Stimulated activated CD4-positive, alpha-beta T cell treated with anti-CD3 and anti-CD28 coated beads, Interleukin-12 subunit alpha, Interleukin-12 subunit beta, amount 100 ng/mL, for 48 hours (primary cell): ENCODE results near the gene EIF2B1.
"Not testable (repeated sequence)": the region's sequence is repeated elsewhere in the genome, so short reads cannot be mapped to it uniquely, and the experiment has no call there.

Experiments
- DNase-seq, 3 donors: peaks; one replicate each; pipeline ENCODE4 v3.0.0-alpha.2; 2020; ENCODE audit warnings: low read depth in 2 of 3, low spot score in 1 of 3

The EIF2B1 gene

GRCh38 chr12:123621101-123621500 lies 12.4 kb downstream of the EIF2B1 start:
- DNase-seq: no peak

GRCh38 chr12:123617580-123617979 lies 15.9 kb downstream of the EIF2B1 start:
- DNase-seq: no peak

GRCh38 chr12:123617144-123617543 lies 16.3 kb downstream of the EIF2B1 start:
- no peak for DNase-seq

GRCh38 chr12:123614531-123614930 lies 19.0 kb downstream of the EIF2B1 start:
- no peak for DNase-seq

- no peak for DNase-seq
These were observed 19.4 kb downstream of the EIF2B1 start for GRCh38 chr12:123614110-123614509.

GRCh38 chr12:123608182-123608581 lies 25.3 kb downstream of the EIF2B1 start:
- no peak for DNase-seq

- DNase-seq: no peak
These were observed 25.7 kb downstream of the EIF2B1 start for GRCh38 chr12:123607756-123608155.

GRCh38 chr12:123603495-123603894 lies 30.0 kb downstream of the EIF2B1 start:
- not testable (repeated sequence) for DNase-seq

GRCh38 chr12:123602651-123603195 lies 30.8 kb downstream of the EIF2B1 start:
- DNase-seq: no peak

GRCh38 chr12:123601602-123602489 lies 31.6 kb downstream of the EIF2B1 start, which contains the start of gene DDX55:
DDX55 (plus strand) TSS chr12:123602099; CDS start chr12:123602149, 50 bp downstream.
- peak; percentile 69 to 80 (median 75) for DNase-seq

GRCh38 chr12:123599721-123600120 lies 33.8 kb downstream of the EIF2B1 start:
- no peak for DNase-seq

- DNase-seq: no peak
These were observed 34.2 kb downstream of the EIF2B1 start for GRCh38 chr12:123599310-123599709.

GRCh38 chr12:123598522-123598921 lies 35.0 kb downstream of the EIF2B1 start:
- DNase-seq: no peak

GRCh38 chr12:123597100-123597499 lies 36.4 kb downstream of the EIF2B1 start:
- no peak for DNase-seq

- no peak for DNase-seq
These were observed 37.8 kb downstream of the EIF2B1 start for GRCh38 chr12:123595729-123596128.

- no peak for DNase-seq
These were observed 41.6 kb downstream of the EIF2B1 start for GRCh38 chr12:123591702-123592481.

- DNase-seq: no peak
These were observed 52.7 kb downstream of the EIF2B1 start for GRCh38 chr12:123580772-123581171.

GRCh38 chr12:123578829-123579228 lies 54.7 kb downstream of the EIF2B1 start:
- not testable (repeated sequence) for DNase-seq

GRCh38 chr12:123578243-123578642 lies 55.2 kb downstream of the EIF2B1 start:
- no peak for DNase-seq

- no peak for DNase-seq
These were observed 56.9 kb downstream of the EIF2B1 start for GRCh38 chr12:123576611-123577010.

GRCh38 chr12:123573870-123574269 lies 59.6 kb downstream of the EIF2B1 start:
- no peak for DNase-seq

GRCh38 chr12:123572391-123572790 lies 61.1 kb downstream of the EIF2B1 start:
- DNase-seq: no peak
